ENCODE data around the gene CD4.
A peak's percentile ranks its signal among the peaks of the same experiment; 100 is the strongest.

CD4 gene

GRCh38 chr12:6765634-6766581 lies 23.4 kb upstream of the CD4 start, which contains the start of gene PTMS:
PTMS (plus strand) TSS chr12:6766363; CDS start chr12:6766706, 343 bp downstream.
- no peak for DNase-seq

DNA sequence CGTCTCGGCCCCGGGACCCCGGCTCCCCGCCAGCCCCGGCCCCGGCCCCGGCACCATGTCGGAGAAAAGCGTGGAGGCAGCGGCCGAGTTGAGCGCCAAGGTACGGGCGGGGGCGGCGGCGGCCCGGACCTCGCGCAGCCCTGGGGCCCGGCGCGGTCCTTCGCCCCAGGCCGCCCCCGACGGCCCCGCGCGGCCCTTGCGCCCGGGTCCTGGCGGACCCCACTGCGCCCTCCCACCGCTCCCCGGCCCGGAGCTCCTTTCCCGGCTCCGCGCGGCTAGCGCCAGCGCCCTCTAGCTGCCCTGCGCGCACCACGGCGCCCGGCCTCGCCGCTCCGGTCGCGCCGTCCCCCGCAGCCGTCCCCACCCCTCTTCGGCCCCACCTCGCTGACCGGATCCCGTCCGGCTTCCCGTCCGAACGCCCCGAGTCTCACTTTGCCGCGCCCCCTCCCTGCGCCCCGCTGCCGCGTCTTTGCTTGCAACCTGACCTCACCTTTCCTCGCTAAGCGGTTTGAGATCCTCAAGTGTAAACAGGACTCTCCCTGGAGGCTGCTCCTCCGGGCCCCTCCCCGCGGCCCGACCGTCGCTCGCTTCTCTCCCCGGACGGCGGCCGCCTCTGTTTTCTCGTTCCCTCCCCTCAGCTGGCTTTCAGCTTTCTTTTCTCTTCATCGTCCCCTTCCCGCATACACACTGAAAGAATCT lies 22.5 kb upstream of the CD4 start:
- DNase-seq: peak; percentile 44 to 55

GRCh38 chr12:6767353-6768319 lies 21.7 kb upstream of the CD4 start:
- DNase-seq: no peak

DNA sequence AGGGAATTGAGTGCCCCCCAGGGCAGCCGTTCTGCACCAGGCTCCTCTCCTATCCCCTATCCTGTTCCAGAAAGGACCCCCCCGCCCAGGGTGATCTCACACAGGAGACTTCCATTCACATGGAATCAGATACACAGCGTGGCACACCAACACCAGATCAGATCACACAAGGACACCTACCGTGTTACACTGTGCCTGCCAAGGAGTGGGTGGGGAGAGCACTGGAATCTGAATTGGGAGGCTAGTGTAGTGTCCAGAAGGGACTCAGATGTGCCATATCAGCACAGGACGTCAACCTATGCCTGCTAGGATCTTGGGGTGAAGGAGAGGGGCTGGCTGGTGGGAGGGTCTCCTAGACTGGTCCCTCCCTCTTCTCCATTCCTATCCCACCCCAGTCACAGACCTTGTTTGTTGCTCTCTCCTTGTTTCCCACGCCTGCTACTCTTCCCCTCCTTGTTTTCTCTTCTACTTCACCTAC lies 20.9 kb upstream of the CD4 start:
- no peak for DNase-seq

- DNase-seq: no peak
Measured at GRCh38 chr12:6768990-6769389, 20.3 kb upstream of the CD4 start.

- DNase-seq: no peak
Measured at GRCh38 chr12:6769666-6770065, 19.7 kb upstream of the CD4 start.

DNA sequence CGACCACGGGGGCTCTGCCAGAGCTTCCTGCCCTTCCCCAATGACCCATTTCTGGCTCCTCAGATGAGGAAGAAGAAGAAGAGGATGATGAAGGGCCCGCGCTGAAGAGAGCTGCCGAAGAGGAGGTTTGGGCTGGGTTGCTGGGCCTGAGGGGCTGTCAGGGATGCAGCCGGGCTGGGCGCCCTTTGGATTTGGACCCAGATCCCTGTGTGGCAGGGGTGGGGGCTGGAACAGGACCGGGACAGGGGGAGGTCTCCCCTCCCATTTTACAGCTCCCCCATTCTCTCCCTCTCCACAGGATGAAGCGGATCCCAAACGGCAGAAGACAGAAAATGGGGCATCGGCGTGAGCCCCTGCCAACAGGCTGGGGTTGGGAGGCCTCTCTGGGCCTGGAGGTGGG lies 19.2 kb upstream of the CD4 start:
- no peak for DNase-seq

- no peak for DNase-seq
Measured at GRCh38 chr12:6770600-6770999, 18.7 kb upstream of the CD4 start.

DNA sequence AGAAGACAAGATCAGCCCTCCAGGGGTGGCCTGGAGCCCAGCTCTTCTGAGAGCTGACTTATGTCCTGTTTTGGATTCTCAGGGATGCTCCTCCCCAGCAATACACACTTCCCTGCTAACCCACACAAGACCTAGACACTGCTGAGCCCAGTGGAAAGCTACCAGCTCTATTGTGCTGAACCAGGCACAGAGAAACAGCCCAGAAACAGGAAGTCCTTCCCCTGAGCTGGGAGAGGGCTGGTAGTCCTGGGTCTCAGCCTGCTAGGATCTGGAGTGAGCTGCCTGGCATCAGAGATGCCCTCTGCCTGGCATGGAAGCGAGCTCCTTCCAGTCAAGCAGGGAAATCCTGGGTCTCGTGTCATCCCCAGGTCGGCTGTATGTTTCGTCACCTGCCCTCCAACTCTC lies 18.2 kb upstream of the CD4 start:
- no peak for DNase-seq

DNA sequence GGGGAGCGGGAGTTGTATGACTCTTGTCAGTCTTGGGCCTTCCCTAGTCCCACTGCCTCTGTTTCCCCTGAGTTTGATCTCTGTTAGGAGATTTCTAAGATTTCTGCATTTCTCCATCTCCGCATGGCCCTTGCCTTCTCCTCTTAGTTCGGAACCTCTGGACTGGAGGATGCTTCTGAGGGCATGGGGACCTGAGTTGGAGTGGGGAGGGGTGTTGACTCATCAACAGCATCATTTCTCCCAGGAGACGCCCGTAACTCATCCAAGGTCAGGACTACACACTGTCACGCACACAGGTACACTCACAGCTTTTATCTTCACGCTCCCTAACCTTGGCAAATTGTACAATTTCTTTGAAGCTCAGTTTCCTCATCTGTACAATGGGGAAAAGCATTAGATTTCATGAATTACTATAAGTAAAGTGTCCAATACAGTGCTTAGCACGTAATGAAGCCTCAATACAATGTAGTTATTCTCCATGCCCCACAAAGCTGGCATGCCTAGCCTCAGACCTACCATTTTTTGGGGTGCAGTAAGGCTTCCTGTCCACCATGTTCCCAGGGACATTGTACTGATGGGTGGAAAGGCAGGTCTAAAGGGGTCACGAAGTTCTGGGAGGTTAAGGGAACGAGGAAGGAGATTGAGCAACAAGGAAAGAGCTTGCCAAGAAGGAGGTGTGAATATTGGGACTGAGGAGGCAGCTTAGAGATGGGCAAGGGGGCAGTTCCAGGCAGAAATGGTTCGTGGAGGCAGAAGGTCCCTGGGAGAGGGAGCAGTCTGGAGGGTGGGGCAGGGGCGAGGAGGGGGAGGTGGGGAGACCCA lies 17.6 kb upstream of the CD4 start:
- DNase-seq: no peak

GRCh38 chr12:6772331-6772695 lies 17.0 kb upstream of the CD4 start, which contains the start of gene LAG3:
LAG3 (plus strand) TSS chr12:6772520; CDS start chr12:6772853, 333 bp downstream.
- peak in 1 of 2 donors; percentile 33 for DNase-seq

- no peak for DNase-seq
Measured at GRCh38 chr12:6772726-6773589, 16.4 kb upstream of the CD4 start.

- no peak for DNase-seq
Measured at GRCh38 chr12:6773590-6774351, 15.6 kb upstream of the CD4 start.

GRCh38 chr12:6774499-6775062 lies 14.7 kb upstream of the CD4 start:
- peak; percentile 58 to 74 for DNase-seq

GRCh38 chr12:6775185-6776174 lies 13.8 kb upstream of the CD4 start:
- DNase-seq: no peak

GRCh38 chr12:6777386-6777785 lies 11.9 kb upstream of the CD4 start:
- no peak for DNase-seq

DNA sequence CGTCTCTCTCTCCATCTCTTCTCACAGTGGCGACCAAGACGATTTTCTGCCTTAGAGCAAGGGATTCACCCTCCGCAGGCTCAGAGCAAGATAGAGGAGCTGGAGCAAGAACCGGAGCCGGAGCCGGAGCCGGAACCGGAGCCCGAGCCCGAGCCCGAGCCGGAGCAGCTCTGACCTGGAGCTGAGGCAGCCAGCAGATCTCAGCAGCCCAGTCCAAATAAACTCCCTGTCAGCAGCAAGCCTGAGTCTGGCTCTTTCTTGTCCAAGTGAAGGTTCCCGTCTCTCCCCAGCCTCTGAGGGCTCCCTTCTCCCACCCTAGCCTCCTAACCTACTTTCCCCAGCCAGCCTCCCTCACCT lies 11.1 kb upstream of the CD4 start:
- DNase-seq: no peak

Data from CD4-positive, alpha-beta T cell treated with Interleukin-1 beta for 1 hour (primary cell).